Spleen (tissue), 7 donors: ENCODE data around the gene COL5A1.

ENCODE experiments used
- CTCF ChIP-seq, 11 experiments: fragments of 200-600 bp in 7 of 11; fragments of 450-650 bp in 4 of 11; sonication (generic) in 4 of 11; IDR thresholded peaks in 8 of 11; conservative IDR thresholded peaks in 3 of 11; 1 replicate in 7 of 11; 2 replicates in 4 of 11; pipeline versions ENCODE4 v1.4.0 to v1.8.0; 2016 to 2021; ENCODE audit warnings: antibody characterized with exemption in 11 of 11, inconsistent platforms in 4 of 11, mild to moderate bottlenecking in 1 of 11
- POLR2AphosphoS5 ChIP-seq, 3 donors: sonication (generic); formaldehyde crosslinking; IDR thresholded peaks; one replicate each; pipeline ENCODE4 v1.5.1; 2017; ENCODE audit warnings: antibody characterized with exemption in 3 of 3
- donor health status: DM: no; HTN: no; CAD: no; lungs with moderate emphysema.
- donor health status: DM: no; HTN: no; CAD: no.
- donor health status: DM: no; HTN: no; CAD: no.

DNA sequence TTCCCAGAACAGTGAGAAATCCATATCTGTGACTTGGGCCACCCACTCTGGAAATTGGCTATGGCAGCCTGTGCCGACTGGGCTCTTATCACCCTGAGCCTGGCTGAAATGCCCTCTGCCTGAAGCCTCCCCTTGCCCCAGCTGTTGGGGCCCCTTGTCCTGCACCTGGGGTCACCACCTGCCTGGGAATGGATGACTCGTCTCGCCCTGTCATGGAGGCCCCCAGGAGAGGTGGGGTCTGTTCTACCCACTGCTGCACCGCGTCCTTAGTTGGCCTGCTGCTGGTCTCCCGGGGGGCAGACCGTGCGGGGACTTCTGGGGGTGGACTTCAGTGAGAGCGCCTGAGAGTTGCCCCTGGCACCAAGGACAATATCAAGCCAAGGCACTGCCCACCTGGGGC lies 46.6 kb upstream of the COL5A1 start:
- TF ChIP-seq CTCF (IDR thresholded peaks at IDR 0.05 in 8 of 11, conservative IDR thresholded peaks at IDR 0.05 in 3 of 11): no peak
- no peak for TF ChIP-seq POLR2AphosphoS5 (IDR thresholded peaks at IDR 0.05)
